RPMI7951 (cell line): Measurements from ENCODE around the gene PCGF3. TPM values are rescaled to one million over a fixed set of nuclear protein-coding genes. Genes with fewer than 3 reads are reported as not detected.
"Not testable (repeated sequence)": the region's sequence is repeated elsewhere in the genome, so short reads cannot be mapped to it uniquely, and the experiment has no call there.

Source experiments
- DNase-seq: peaks from one replicate; pipeline ENCODE4 v3.0.0-alpha.2; 2012; ENCODE audit warnings: low read depth
- total RNA-seq: library from RNA; depleted of rRNA; stranded (reverse); fragments of >200 nt; shearing (Covaris generic); gene quantifications from 2 replicates; pipeline ENCODE4 v1.2.3, GENCODE V29; 2014

PCGF3 gene
- total RNA-seq, 1 experiment from 2014 or later, result 18.7 TPM

GRCh38 chr4:740011-740410 lies 34.4 kb downstream of the PCGF3 start:
- no peak for DNase-seq

- DNase-seq, result no peak
Observed at GRCh38 chr4:740656-741282, 35.1 kb downstream of the PCGF3 start.

GRCh38 chr4:742096-742741 lies 36.6 kb downstream of the PCGF3 start:
- DNase-seq, result no peak

DNA sequence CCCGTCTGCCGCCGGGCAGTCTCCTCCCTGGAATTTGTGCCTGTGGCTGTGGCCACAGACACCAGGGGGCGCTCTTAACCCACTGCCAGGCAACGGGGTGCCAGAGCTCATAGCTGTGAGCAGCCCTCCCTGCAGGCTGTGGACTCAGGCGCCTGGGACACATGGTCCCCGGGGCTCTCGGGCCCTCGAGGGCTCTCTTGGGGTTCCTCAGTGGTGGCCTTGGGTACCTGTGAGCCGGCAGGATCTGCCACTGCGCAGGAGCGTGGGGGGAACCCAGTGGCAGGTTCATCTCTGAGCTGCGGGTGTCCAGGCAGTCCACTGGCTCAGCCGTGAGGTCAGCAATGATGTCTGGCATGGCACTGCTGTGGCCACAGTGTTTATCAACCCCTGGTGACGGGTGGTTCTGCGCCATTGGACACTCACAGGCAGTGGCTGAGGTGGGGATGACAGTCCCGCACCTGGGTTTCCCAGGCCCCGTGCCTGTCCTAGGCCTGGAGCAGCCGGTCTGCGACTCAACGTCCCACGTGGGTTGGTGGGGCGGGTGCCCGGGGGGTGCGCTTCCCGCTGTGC lies 37.2 kb downstream of the PCGF3 start:
- peak; percentile 28 for DNase-seq

DNA sequence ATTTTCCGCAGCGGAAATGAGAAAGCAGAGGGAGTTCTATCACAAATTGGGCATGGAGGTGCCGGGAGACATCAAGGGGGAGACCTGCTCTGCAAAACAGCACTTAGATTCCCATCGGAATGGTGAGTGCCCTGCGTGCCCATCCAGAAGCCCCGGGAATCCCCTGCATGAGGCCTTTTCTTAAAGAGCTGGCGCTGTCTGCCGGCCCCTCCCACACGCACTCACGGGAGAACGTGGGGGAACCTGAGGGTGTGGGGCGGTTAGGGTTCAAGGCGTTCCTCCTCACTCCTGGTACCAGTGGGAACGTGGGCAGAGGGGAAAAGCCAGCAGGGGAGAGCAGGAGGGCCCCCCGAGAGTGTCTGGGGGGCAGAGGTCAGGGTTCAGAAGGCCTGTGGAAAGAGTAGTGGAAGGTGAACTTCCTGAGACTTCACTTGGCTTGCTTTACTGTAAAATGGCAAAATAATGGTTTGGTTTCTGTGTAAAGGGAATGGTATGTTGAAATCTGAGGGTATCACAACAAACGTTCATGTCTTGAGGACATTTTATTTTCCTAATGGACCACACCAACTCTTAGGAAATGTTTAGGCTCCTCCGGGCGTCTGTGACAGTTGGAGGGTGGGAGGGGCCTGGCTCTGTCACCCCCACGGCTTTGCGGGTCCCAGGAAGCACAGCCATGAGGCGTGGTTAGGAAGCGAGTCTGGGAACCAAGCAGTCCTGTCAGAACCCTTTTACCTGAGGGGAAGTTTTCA lies 38.0 kb downstream of the PCGF3 start:
- DNase-seq, result no peak

DNA sequence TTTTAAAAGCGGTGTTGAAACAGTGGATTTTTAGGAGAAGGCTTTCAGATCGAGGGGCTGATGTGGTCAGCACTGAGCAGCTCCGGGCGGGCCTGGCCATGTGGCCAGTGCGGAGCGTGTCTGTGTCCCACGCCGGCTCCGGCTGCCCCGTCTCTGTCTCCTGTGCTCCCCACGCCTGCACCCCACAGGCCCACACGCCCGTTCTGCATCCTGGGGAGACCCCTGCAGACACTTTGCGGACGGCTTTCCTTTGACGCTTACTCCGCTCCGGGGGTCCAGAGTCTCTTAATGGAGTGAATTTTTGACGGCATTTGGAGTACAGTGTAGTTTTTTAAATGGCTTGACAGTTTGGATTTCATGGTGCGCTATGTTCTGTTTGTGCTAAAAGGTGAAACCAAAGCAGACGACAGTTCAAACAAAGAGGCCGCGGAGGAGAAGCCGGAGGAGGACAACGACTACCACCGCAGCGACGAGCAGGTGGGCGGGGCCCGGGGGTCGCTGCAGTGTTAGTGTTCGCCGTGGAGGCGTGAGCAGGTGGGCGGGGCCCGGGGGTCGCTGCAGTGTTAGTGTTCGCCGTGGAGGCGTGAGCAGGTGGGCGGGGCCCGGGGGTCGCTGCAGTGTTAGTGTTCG lies 38.7 kb downstream of the PCGF3 start:
- DNase-seq, result no peak

- DNase-seq, result no peak
Observed at GRCh38 chr4:747546-748170, 42.0 kb downstream of the PCGF3 start.

DNA sequence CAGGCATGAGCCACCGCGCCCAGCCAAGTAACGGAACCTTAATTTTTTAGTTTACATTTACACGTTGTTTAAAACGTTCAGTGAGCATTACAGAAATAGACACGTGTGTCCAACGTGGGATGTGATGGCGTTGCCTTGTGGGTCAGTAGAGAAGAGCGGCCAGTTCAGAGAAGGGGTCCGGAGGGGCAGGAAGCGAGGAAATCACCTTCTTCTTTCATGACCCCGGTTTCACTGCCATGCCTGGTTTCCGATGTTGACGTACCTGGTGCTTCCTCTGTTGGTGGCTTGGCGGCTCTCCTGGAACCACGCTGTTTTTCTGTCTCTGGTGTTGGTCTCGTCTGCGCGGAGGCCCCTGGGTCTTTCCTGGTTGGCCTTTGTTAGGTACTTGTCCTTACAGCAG lies 42.8 kb downstream of the PCGF3 start:
- no peak for DNase-seq

DNA sequence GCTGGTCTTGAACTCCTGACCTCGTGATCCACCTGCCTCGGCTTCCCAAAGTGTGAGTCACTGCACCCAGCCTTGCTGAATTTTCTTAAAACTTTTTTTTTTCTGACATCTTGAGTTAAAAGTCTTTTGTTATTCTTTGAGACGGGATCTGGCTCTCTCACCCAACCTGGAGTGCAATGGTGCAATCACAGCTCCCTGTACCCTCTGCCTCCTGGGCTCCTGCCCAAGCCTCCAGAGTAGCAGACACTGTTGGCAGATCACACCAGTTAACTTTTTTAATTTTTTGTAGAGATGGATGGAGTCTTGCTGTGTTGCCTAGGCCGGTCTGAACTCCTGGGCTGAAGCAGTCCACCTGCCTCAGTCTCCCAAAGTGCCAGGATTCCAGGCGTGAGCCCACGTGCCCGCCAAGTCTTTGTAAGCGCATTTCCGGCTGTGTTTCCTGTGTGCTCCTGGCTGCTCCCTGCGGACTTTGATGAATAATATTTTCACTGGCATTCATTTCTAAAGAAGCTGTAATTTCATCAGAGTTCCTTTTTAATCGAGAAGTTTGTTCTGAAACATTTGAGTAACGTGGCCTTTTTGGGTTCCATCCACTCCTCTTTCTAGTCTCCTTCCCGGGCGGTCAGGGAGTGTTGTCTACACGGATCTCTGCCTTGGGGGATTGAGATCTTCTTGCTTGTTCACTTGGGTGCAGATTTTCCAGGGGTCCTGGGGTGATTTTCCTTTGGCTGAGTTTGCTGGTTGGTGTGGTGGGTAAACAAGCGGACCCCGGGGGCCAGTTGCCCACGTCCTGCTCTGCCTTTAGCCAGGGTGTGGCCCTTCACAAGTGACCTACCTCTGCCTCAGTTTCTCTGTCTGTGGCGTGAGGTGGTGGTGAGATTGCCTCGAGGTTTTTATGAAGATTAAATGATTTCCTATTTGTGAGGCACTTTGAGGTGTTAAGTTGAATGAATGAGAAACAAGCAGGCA lies 44.4 kb downstream of the PCGF3 start:
- DNase-seq, result no peak

DNA sequence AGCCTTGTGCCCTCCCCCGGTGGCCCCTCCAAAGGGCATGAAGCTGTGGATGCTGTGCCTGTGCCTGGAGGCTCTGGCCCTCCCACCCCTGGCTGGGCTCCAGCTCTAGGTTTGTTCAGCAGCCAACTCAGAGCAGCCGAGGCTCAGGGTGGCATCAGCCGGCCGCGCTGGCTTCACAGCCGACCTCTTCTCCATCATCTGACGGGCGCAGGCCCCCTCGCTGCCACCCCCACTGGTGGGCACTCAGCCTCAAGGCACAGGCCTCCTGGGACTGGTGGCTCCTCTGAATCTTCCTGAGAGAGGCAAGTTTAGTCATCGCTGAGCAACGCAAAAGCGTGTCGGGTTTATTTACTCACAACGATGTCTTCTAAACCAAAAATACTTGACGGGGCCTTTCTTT lies 46.0 kb downstream of the PCGF3 start:
- DNase-seq, result no peak

DNA sequence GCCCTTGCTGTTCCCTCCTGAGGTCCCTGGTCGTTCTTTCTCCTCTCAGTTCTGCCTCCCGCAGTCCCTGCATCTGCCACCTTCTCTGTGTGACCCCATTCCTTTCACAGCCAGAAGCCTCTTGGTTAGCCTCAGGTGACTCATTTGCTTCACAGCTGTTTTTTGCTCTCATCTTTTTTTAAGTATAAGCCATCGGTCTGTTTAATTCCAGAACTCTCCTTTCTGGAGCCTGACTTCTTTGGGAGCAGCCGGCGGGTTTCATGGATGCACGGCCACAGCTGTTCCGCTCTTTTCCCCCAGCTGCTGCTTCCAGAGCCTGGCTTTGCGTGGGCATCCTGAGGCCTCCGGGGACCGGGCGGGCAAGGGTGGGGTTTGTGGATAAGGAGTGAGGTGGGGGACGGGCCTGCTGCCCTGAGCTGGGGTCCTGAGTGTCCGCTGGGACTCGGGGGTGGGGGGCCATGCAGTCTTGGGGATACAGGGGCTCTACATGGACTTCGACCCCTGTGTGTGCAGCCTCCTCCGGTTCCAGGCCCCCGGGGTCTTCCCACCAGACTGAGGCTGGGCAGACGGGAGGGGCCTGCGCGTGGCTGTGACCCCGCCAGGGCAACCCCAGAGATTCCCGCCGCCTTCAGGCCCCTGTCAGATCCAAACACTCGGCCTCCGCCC lies 46.7 kb downstream of the PCGF3 start:
- no peak for DNase-seq

- DNase-seq, result not testable (repeated sequence)
Observed at GRCh38 chr4:753186-753585, 47.6 kb downstream of the PCGF3 start.

- no peak for DNase-seq
Observed at GRCh38 chr4:754221-755120, 48.8 kb downstream of the PCGF3 start.

- DNase-seq, result no peak
Observed at GRCh38 chr4:757111-757510, 51.5 kb downstream of the PCGF3 start.

GRCh38 chr4:759810-760209 lies 54.2 kb downstream of the PCGF3 start:
- not testable (repeated sequence) for DNase-seq

DNA sequence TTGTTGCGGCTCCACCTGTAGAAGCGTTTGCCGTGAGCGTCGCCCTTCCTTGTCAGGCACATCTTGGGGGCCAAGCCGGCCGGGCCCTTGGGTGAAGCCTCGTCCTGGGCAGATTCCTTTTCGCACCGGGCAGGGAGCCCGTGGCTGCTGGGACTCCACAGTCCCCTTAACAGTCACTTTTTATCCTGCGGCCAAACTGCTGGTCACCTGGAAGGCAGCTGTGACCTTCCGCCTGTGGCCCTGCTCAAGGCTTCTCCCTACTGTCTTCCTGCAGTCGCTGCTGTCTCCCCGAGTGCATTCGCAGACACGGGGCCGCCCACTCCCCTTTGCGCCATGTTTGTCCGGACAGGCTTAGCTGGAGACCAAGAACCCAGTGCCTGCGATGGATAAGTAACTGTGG lies 55.0 kb downstream of the PCGF3 start:
- no peak for DNase-seq

DNA sequence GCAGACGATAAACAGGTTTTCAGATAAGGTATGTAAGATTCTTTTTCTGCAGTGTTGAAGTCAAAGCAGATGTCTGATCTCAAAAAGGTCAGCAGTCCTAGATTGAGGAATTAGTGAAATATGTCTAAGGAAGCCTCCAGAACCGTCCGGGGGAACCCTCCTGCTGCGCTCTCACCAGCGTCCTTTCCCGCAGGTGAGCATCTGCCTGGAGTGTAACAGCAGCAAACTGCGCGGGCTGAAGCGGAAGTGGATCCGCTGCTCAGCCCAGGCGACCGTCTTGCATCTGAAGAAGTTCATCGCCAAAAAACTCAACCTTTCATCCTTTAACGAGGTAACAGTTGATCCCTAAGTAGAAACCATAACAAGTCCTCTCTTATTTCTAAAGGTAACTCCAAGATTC lies 55.5 kb downstream of the PCGF3 start:
- no peak for DNase-seq

- no peak for DNase-seq
Observed at GRCh38 chr4:761739-762138, 56.1 kb downstream of the PCGF3 start.
